ENCODE measurements around the gene DICER1.

- TF ChIP-seq ZNF396 (CRISPR knock-in tag; IDR thresholded peaks at IDR 0.05; ENCODE audit: borderline replicate concordance) (no peak), ATF3 (CRISPR knock-in tag; conservative IDR thresholded peaks at IDR 0.05) (no peak)
- TF ChIP-seq, protein P1, sequence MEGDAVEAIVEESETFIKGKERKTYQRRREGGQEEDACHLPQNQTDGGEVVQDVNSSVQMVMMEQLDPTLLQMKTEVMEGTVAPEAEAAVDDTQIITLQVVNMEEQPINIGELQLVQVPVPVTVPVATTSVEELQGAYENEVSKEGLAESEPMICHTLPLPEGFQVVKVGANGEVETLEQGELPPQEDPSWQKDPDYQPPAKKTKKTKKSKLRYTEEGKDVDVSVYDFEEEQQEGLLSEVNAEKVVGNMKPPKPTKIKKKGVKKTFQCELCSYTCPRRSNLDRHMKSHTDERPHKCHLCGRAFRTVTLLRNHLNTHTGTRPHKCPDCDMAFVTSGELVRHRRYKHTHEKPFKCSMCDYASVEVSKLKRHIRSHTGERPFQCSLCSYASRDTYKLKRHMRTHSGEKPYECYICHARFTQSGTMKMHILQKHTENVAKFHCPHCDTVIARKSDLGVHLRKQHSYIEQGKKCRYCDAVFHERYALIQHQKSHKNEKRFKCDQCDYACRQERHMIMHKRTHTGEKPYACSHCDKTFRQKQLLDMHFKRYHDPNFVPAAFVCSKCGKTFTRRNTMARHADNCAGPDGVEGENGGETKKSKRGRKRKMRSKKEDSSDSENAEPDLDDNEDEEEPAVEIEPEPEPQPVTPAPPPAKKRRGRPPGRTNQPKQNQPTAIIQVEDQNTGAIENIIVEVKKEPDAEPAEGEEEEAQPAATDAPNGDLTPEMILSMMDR (IDR thresholded peaks at IDR 0.05) = no peak
- TF ChIP-seq, protein P2, sequence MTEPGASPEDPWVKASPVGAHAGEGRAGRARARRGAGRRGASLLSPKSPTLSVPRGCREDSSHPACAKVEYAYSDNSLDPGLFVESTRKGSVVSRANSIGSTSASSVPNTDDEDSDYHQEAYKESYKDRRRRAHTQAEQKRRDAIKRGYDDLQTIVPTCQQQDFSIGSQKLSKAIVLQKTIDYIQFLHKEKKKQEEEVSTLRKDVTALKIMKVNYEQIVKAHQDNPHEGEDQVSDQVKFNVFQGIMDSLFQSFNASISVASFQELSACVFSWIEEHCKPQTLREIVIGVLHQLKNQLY (CRISPR knock-in tag; IDR thresholded peaks at IDR 0.05) = no peak
Observed at GRCh38 chr14:95113476-95113875, 43.9 kb downstream of the DICER1 start.
